Panc1 (cell line): ENCODE measurements around the gene TPGS2.

Experiments used
- CTCF ChIP-seq: fragments of 450-650 bp; IDR thresholded peaks from 2 replicates; pipeline ENCODE4 v1.5.1; 2017; ENCODE audit warnings: mild to moderate bottlenecking
- POLR2AphosphoS5 ChIP-seq: IDR thresholded peaks from 2 replicates; pipeline ENCODE4 v1.6.1; 2012; ENCODE audit warnings: mild to moderate bottlenecking, low read depth, low read length, moderate library complexity
- SIN3A ChIP-seq: IDR thresholded peaks from 2 replicates; pipeline ENCODE4 v1.6.1; 2012; ENCODE audit warnings: low read depth, mild to moderate bottlenecking, low read length, moderate library complexity, borderline replicate concordance; ENCODE audit not compliant: insufficient read depth
- TCF7L2 ChIP-seq: IDR thresholded peaks from 2 replicates; pipeline ENCODE4 v1.6.1; 2011; ENCODE audit warnings: mild to moderate bottlenecking, low read depth, low read length, inconsistent platforms

GRCh38 chr18:36833120-36833519, 4.3 kb upstream of the TPGS2 start:
- no peak for TF ChIP-seq CTCF
- no peak for TF ChIP-seq POLR2AphosphoS5
- TF ChIP-seq TCF7L2 = no peak
- TF ChIP-seq SIN3A = no peak
